Aorta (tissue), 5 donors: ENCODE data around the gene PIP4K2B. TPM values are rescaled to one million over a fixed set of nuclear protein-coding genes. Genes with fewer than 3 reads are reported as not detected.

ENCODE experiments used
- ATAC-seq: fragments of 200-7000 bp; cut with Tn5 transposase; one replicate; pipeline ENCODE4 v1.9.1; 2022; ENCODE audit warnings: moderate library complexity; ENCODE audit not compliant: low FRiP score
- DNase-seq, 2 donors: peaks; one replicate each; pipeline ENCODE4 v3.0.0-alpha.2; 2020
- H3K27ac ChIP-seq, 2 donors: one replicate each; pipeline ENCODE4 v1.5.1; 2013; ENCODE audit warnings: low read length in 2 of 2, mild to moderate bottlenecking in 2 of 2, moderate library complexity in 2 of 2, control low read depth in 1 of 2, inconsistent platforms in 1 of 2, low read depth in 1 of 2
- H3K27me3 ChIP-seq, 2 donors: one replicate each; pipeline ENCODE4 v1.6.1; 2013; ENCODE audit warnings: control low read depth in 1 of 2, low read length in 1 of 2, mild to moderate bottlenecking in 1 of 2, moderate library complexity in 1 of 2; ENCODE audit not compliant: insufficient read depth in 2 of 2, control insufficient read depth in 1 of 2
- H3K36me3 ChIP-seq, 2 donors: one replicate each; pipeline ENCODE4 v1.6.1; 2013; ENCODE audit warnings: control low read depth in 1 of 2, low read length in 1 of 2, mild to moderate bottlenecking in 1 of 2; ENCODE audit not compliant: insufficient read depth in 2 of 2, control insufficient read depth in 1 of 2
- H3K4me1 ChIP-seq, 2 donors: one replicate each; pipeline ENCODE4 v1.6.1; 2013; ENCODE audit warnings: low read length in 2 of 2, control low read depth in 1 of 2, mild to moderate bottlenecking in 1 of 2, moderate library complexity in 1 of 2; ENCODE audit not compliant: insufficient read depth in 2 of 2, control insufficient read depth in 1 of 2
- H3K4me3 ChIP-seq, 2 donors: one replicate each; pipeline ENCODE4 v1.5.1; 2013; ENCODE audit warnings: low read length in 2 of 2, control low read depth in 1 of 2, mild to moderate bottlenecking in 1 of 2
- H3K9me3 ChIP-seq: one replicate; pipeline ENCODE4 v1.6.1; 2013; ENCODE audit warnings: mild to moderate bottlenecking, low read length; ENCODE audit not compliant: control insufficient read depth
- WGBS, 2 donors: extraction: QIAGEN DNeasy Blood & Tissue Kit; methylation state at CpG; one replicate each; pipeline ENCODE4 v1.1.7; 2013; 5-methylcytosine and 5-hydroxymethylcytosine counted together
- intact Hi-C, 2 donors: fragments of 100-400 bp; cut with DNase I; formaldehyde crosslinking; loops; one replicate each; pipeline versions ENCODE4 v1.14.2 to v1.15.0; 2022
- polyA plus RNA-seq, 2 donors: library from polyadenylated mRNA; stranded (reverse); fragments of 200-250 nt; gene quantifications; one replicate each; pipeline ENCODE4 v1.2.3, GENCODE V29; 2013
- total RNA-seq, 2 donors: library from RNA; stranded (reverse); fragmentation: NEBNext Ultra II Directional; extraction: Animal tissue kit (Norgen Biotek cat#: 25700); gene quantifications; one replicate each; pipeline ENCODE4 v1.2.1, GENCODE V29; 2021
- donor health status: healthy with polysubstance abuse.
- donor health status: Bipolar disorder and iron deficiency.
- donor health status: DM: no; HTN: no; CAD: no.
- donor health status: DM: no; HTN: no; CAD: no.
- donor health status: DM: yes; HTN: yes; CAD: no.

The PIP4K2B gene
- total and polyA plus RNA-seq, 4 donors, result 9.6 to 48.4 (median 29.3) TPM

GRCh38 chr17:38738007-38738662, 61.2 kb downstream of the PIP4K2B start:
- Histone ChIP-seq H3K4me1 (peaks cover 0 to 2% of the 10 kb centered on the region in 2 donors), H3K27me3 (no peaks in the 10 kb centered on the region), H3K4me3 (no peak overlapping the region), H3K27ac (no peak overlapping the region), H3K36me3 (peaks cover 0 to 6% of the 10 kb centered on the region in 2 donors), H3K9me3 (no peaks in the 10 kb centered on the region)
- ATAC-seq, result no peak
- WGBS, 2 donors, result 83 to 84% methylated on average over 14 of the region's 14 CpGs
- intact Hi-C loops, result loop anchor here in 1 of 2 donors (10.0 kb wide), 1 partner anchor 417 kb away; the partner anchor contains the start of gene PLXDC1
- no peak for DNase-seq

DNA sequence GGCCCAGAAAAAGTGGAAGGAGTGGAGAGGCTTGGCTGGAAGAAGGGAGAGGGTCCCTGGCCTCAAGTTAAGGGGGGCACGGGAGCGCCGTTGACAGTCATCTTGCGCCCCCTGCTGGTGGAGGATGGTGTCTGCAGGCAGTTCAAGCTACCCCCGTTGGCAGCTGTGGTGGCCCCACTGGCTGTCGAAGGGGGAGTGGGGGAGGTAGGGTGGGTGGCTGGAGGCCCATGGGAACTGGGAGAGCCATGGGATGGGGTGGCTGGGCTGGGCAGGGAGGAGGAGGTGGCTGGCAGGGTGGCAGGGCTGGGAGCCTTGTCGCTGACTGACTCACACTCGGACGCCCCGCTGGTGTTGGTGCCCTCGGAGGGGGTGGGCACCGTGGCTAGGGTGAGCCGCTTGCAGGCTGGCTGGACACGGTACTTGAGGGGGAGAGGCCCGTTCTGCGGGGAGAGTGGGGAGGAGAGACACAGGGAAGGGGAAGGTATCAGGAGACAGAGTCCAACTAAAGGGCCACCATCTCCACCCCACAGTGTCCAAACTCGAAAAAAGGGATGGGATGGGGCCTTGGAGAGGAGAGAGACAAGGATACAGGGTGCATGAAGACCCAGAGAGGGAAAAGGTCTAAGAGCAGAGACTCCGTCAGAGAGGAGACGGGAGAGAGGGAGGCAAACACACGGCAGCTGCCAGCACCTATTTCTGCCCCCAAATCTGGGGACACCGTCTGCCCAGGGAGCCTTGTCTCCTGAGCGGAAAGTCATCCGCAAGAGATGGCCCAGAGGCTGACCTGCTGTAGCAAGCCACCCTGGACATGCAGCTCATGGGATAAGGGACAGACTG, 64.0 kb downstream of the PIP4K2B start:
- Histone ChIP-seq H3K4me3 (no peak overlapping the region), H3K27me3 (no peaks in the 10 kb centered on the region), H3K36me3 (peaks cover 0 to 6% of the 10 kb centered on the region in 2 donors), H3K27ac (no peak overlapping the region), H3K9me3 (no peaks in the 10 kb centered on the region), H3K4me1 (no peaks in the 10 kb centered on the region)
- WGBS, 2 donors, result 26 to 27% methylated on average over 23 of the region's 23 CpGs
- DNase-seq (peak; percentile 72 to 92), ATAC-seq (peak; percentile 56)
- intact Hi-C loops, result loop anchor here (2.0 to 10.0 kb wide), 2 partner anchors 59 to 419 kb away; partner anchors contain the start of gene PLXDC1 (in 1 of the 2)

DNA sequence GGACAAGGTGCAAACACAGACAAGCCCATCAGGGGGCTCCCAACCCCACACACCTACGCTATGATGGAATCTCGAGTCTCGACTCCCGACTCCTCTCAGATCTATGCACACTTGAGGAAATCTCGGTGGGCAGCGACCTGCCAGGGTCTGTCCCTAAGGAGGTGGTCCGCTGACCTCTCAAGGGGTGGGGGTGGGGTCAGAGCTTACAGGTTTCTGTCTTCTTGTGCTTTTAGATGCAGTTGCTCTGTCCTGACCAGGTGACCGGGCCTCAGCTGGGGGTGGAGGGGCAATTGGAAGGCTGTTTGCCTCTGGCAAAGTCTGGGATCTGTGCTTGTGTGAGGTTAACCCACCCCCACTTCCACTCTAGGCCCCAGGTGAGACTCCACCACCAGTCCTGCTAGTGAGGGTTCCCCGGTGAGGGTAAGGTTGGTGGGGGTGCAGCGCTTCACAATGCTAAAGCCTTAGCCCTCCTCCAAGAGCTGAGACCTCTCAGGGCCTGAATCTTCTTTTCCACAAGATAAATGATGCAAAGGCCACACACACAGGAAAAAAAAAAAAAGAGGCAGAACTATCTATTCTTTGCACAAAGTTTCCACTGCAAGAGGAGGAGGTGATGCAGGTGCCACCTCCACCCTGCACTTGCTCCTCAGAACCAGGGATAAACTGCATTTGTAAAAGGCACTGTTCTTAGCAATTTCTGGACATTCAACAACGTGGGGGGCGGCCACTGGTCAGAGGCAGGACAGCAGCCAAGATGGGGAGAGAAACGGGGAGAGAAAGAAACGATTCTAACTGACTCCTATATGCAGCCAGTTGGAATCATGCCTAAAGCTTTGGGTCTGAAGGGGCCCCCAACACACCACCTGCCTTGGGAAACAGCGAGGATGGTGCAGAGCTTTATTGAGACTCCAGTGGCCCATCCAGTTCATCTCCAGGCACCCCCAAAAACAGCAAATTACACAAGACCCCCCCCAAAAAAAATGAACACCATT, 65.1 kb downstream of the PIP4K2B start:
- H3K27ac ChIP-seq, result no peak overlapping the region
- 58 to 61% methylated on average over 14 to 15 of the region's 15 CpGs for WGBS, 2 donors
- DNase-seq (no peak), ATAC-seq (no peak)
- H3K9me3 ChIP-seq, result no peaks in the 10 kb centered on the region
- H3K36me3 ChIP-seq, result peaks cover 0 to 6% of the 10 kb centered on the region in 2 donors
- no peak overlapping the region for H3K4me3 ChIP-seq
- intact Hi-C loops, result loop anchor here (2.0 to 10.0 kb wide), 2 partner anchors 57 to 421 kb away; partner anchors contain the start of gene PLXDC1 (in 1 of the 2)
- H3K27me3 ChIP-seq, result no peaks in the 10 kb centered on the region
- H3K4me1 ChIP-seq, result no peaks in the 10 kb centered on the region

DNA sequence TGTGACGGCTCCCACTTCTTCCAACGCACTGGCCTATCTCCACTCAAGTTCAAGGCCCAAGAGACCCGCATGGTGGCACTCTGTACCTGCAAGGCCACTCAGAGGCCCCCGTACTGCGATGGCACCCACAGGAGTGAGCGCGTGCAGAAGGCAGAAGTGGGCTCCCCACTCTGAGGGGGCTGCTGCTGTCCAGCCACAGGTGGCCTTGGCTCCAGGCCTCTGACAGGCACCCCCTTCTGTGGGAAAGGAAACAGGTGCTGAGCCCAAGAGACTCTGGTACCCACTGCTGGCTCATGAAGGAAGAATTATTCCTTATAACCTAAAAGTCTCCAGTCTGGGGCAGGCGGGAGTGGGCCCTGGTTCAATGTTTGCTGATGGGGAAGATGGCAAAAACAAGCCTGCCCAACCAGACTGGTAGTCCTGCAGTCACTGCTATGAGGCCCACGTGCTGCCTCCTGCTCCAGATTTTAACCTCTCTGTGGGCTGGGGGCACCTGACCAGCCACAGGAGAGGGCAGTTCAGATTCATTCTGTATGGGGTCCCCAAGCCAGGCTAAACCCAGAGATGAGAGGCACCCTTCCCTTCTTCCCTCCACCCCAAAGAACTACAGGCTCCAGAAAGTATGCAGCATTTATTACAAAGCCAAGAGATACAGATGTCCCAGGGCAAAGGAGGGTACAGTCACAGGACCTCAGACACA, 65.9 kb downstream of the PIP4K2B start:
- Histone ChIP-seq H3K27ac (no peak overlapping the region), H3K36me3 (peaks cover 0 to 4% of the 10 kb centered on the region in 2 donors), H3K4me1 (no peaks in the 10 kb centered on the region), H3K4me3 (no peak overlapping the region), H3K27me3 (no peaks in the 10 kb centered on the region), H3K9me3 (no peaks in the 10 kb centered on the region)
- DNase-seq (no peak), ATAC-seq (no peak)
- intact Hi-C loops, result loop anchor here in 1 of 2 donors (10.0 kb wide), 1 partner anchor 421 kb away; the partner anchor contains the start of gene PLXDC1
- 66 to 75% methylated on average over 9 of the region's 9 CpGs for WGBS, 2 donors

DNA sequence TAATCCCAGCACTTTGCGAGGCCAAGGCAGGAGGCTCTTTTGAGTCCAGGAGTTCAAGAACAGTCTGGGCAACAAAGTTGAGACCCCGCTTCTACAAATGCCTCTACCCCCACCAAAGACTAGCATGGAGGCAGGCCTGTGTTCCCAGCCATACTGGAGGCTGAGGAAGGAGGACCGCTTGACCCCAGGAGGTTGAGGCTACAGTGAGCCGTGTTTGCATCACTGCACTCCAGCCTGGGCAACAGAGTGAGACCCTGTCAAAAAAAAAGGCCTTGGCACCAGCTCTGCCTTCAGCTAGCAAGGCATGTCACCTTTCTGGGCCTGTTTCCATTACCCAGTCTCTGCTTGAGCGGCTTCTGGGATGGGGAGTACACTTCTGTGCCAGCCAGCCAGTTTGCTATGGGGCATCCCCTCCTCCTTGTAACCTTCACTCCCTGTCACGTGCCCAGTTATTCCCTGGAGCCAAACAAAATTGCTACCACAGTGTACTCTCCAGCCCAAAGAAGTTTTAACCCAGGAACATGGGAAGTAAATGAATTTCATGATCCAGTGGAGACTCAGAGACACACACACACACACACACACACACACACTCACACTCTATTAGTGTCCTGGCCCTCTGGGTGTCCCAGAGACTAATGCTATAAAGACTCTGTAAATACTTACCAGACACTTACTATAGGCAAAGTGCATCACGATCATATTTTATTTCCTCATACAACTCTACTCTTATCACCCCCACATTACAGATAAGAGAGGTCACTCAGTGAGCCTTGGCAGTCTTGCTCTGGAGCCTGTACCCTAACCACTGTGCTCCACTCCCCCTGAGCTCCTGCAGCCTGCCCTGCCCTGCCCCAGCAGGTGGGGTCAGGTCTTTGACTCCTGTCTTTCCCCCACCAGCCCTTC, 66.7 kb downstream of the PIP4K2B start:
- Histone ChIP-seq H3K9me3 (no peaks in the 10 kb centered on the region), H3K27ac (no peak overlapping the region), H3K4me1 (no peaks in the 10 kb centered on the region), H3K27me3 (no peaks in the 10 kb centered on the region), H3K36me3 (no peaks in the 10 kb centered on the region), H3K4me3 (no peak overlapping the region)
- intact Hi-C loops, result loop anchor here in 1 of 2 donors (10.0 kb wide), 1 partner anchor 422 kb away; the partner anchor contains the start of gene PLXDC1
- DNase-seq (peak in 1 of 2 donors; percentile 43), ATAC-seq (no peak)
- 49 to 50% methylated on average over 7 of the region's 7 CpGs for WGBS, 2 donors

DNA sequence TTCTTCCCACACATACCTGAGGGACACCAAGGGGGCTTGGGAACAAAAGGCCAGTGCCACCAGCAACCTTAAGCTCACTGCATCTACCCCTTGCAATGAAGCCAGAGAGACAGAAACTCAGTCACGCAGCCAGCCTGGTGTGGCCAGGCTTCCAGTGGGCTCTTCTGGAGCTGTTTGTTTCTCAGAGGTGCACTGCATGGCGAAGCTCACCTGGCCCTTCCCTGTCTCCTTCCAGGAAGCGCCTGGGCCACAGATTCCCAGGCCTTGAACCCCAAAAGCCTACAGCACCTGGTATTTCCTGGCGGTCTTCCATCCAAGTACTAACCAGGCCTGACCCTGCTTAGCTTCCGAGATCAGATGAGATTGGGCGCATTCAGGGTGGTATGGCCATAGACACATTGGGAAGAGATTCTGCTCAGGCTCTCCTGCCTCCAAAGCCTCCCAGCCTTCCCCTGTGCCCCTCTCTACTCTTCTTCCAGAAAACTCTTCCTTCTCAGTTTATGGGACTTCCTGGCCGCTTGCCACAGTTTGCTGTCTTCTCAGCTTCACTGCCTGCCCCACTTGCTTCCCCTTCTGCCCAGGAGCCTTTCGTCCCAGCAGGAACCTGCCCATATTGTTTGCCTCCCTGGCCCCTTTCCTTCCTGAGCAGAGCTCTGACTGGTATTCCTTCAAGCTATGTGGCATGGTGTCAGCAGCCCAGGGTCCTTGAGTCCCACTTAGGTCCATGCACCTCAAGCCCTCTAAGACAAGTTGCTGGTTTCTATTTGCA, 67.6 kb downstream of the PIP4K2B start:
- H3K27ac ChIP-seq, result no peak overlapping the region
- H3K9me3 ChIP-seq, result no peaks in the 10 kb centered on the region
- no peaks in the 10 kb centered on the region for H3K36me3 ChIP-seq
- no peaks in the 10 kb centered on the region for H3K4me1 ChIP-seq
- H3K27me3 ChIP-seq, result no peaks in the 10 kb centered on the region
- no peak overlapping the region for H3K4me3 ChIP-seq
- intact Hi-C loops, result loop anchor here in 1 of 2 donors (10.0 kb wide), 1 partner anchor 423 kb away; the partner anchor contains the start of gene PLXDC1
- 65 to 81% methylated on average over 8 of the region's 8 CpGs for WGBS, 2 donors
- ATAC-seq (no peak), DNase-seq (peak in 1 of 2 donors; percentile 66)
